GM10266 (cell line): ENCODE results near the gene APOL6.
"Not testable (repeated sequence)": the region's sequence is repeated elsewhere in the genome, so short reads cannot be mapped to it uniquely, and the experiment has no call there.

Experiments used
- DNase-seq: peaks from one replicate; pipeline ENCODE4 v3.0.0; 2012; ENCODE audit errors: extremely low spot score
- CTCF ChIP-seq: IDR thresholded peaks from 2 replicates; pipeline ENCODE4 v1.5.1; 2012; ENCODE audit warnings: mild to moderate bottlenecking, low read depth; ENCODE audit not compliant: control insufficient read depth, insufficient read depth; ENCODE audit errors: missing control alignments

APOL6 gene

GRCh38 chr22:35618427-35619223 is 29.6 kb upstream of the APOL6 start:
- no peak for TF ChIP-seq CTCF
- no peak for DNase-seq

- TF ChIP-seq CTCF = no peak
- no peak for DNase-seq
Observed at GRCh38 chr22:35619336-35620094, 28.7 kb upstream of the APOL6 start.

- no peak for DNase-seq
- no peak for TF ChIP-seq CTCF
Observed at GRCh38 chr22:35620624-35621251, 27.5 kb upstream of the APOL6 start.

DNA sequence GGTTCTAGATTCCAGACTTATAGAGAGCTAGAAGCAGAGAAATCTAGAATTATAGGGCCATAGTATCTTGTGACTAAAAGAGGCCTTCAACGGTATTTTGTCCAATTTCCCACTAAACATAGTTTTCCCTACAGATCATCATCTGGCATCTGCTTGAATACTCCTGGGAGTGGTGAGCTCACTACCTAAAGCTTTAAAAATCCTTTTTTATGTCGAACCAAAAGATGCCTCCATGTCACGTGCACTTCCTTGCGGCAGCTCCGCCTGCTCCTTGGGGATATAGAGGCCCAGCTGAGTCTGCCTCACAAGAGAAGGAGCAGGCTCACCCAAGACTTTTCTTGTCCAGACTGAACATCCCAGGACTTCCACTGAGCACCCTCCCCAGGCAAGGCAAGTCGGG is 26.8 kb upstream of the APOL6 start:
- no peak for TF ChIP-seq CTCF
- DNase-seq = no peak

GRCh38 chr22:35622191-35622913 is 25.9 kb upstream of the APOL6 start:
- TF ChIP-seq CTCF = no peak
- DNase-seq = no peak

DNA sequence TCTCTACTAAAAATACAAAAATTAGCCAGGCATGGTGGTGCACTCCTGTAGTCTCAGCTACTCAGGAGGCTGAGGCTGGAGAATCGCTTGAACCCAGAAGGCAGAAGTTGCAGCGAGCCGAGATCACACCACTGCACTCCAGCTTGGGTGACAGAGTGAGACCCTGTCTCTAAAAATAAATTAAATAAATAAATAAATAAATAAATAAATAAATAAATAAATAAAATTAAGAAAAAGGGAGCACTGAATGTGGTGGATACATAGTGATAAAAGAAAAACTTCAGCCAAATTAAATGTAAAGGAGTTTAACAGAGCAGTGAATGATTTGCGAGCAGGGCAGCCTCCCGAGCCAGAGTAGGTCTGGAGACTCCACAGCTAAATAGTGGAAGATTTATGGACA is 24.4 kb upstream of the APOL6 start:
- DNase-seq = not testable (repeated sequence)

DNA sequence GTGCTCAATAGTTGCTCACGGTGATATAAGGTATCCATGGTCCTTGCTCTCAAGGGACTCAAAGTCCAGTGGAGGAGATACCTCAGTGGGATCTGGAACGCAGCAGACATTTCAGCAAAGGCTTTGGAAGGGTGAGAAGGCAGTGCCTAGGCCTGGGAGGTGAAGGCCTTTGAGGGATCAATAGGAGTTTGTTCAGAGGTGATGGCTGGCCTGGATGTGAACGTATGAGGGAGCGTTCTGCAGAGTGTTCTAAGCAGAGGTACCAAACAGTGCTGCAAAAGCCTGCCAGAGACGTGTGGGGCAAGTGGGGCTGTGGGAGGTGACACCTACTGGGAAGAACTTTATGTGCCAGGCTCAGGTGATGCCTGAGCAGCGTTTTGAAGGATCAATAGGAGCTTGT is 23.7 kb upstream of the APOL6 start:
- no peak for TF ChIP-seq CTCF
- DNase-seq = no peak
